CD4-positive, alpha-beta T cell treated with Interleukin-1 beta for 1 hour (primary cell): ENCODE data around the gene TSHZ2.
"Not testable (repeated sequence)": the region's sequence is repeated elsewhere in the genome, so short reads cannot be mapped to it uniquely, and the experiment has no call there.

Source experiments
- DNase-seq, 2 donors: peaks; one replicate each; pipeline ENCODE4 v3.0.0-alpha.2; 2020 to 2022

TSHZ2 gene

DNA sequence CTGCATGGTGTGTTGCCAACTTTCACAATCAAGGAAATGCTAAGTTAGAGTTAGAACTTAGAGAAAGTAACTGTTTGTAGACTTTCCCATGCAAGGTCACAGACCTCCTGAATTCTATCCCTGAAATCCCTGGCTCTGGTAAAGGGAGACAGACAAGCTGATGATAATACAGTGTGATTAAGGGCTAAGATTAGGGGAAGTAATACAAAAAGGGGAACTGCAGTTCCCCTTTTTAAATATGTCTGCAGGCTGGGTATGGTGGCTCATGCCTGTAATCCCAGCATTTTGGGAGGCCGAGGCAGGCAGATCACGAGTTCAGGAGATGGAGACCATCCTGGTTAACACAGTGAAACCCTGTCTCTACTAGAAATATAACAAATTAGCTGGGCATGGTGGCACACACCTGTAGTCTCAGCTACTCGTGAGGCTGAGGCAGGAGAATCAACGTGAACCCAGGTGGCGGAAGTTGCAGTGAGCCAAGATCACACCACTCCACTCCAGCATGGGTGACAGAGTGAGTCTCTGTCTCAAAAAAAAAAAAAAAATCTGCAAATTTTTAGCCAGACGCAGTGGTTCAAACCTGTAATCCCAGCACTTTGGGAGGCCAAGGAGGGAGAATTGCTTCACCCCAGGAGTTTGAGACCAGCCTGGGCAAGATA, 560.6 kb downstream of the TSHZ2 start:
- peak in 1 of 2 donors; percentile 2 for DNase-seq

DNA sequence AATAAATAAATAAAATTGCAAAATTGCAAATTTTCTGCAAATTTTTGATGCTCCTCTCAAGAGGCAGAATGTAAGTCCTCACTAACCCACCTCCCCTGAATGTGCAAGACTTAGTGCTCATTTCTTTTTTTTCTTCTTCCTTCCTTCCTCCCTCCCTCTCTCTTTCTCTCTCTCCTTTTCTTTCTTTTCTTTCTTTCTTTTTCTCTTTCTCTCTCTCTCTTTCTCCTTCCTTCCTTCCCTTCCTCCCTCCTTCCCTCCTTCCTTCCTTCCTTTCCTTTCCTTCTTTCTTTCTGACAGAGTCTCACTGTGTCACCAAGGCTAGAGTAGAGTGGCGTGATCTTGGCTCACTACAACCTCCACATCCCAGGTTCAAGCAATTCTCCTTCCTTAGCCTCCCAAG, 561.3 kb downstream of the TSHZ2 start:
- no peak for DNase-seq

DNA sequence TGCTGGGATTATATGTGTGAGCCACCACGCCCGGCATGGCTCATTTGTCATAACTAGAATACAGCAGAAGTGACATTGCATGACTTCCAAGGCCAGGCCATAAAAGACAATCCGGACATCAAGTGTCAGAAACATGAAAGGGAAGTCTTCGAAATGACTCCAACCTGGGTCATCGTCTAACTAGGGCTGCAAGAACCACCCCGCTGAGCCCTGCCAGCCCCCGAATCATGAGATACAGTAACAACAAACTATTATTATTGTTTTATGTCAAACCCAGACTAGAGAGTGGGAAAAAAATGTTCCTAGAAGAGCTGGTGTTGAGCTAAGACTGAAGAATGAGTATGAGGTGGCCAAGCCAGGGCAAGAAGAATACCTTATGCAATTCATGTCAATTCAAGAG, 561.9 kb downstream of the TSHZ2 start:
- DNase-seq: no peak

DNA sequence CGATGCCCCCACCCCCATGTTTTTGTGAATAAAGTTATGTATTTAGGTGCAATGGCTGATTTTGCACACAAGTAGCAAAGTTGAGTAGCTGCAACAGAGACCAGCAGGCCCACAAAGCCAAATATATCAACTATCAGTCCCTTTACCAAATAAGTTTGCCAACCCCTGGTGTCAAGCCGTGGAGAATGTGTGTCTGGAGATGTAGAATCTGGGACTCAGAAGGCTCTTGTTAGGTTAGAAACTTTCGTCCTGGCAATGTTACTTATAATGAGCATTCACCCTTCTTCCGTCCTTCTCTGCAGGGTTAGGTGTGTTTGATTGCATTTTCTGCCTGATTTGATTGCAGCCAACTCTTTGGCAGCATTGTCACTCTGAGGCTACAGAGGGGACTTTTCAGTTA, 563.7 kb downstream of the TSHZ2 start:
- DNase-seq: no peak

DNA sequence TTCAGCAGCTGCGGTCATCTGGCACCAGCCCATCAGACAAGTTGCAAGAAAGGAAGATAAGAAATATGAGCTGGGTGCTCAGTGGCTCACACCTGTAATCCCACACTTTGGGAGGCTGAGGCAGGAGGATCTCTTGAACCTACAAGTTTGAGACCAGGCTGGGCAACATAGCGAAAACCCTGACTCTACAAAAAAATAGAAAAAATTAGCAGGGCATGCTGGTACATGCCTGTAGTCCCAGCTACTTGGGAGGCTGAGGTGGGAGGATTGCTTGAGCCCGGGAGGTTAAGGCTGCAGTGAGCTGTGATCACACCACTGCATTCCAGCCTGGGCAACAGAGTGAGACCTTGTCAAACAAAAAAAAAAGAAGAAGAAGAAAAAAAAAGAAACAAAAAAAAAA, 564.2 kb downstream of the TSHZ2 start:
- DNase-seq: not testable (repeated sequence)

DNA sequence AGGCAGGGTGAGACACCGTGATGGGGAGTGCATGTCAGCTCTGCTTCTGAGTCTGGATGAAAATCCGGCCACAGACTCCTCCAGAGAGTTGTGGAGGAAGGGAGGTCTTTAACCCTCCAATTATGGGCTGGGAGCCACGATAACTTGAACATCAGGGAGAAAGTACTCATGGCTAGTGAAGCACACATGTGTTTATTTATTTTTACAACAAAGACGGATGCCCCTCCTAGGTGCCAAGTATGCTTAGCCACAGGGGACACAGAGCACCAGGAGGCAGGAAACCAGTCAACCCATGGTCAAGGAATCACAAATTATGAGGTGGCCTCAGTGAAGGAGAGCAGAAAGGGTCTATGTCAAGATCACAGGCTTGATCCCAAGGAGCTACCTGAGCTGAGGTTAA, 567.4 kb downstream of the TSHZ2 start:
- no peak for DNase-seq
